ENCODE data around the gene ANXA8.

ANXA8 gene

DNA sequence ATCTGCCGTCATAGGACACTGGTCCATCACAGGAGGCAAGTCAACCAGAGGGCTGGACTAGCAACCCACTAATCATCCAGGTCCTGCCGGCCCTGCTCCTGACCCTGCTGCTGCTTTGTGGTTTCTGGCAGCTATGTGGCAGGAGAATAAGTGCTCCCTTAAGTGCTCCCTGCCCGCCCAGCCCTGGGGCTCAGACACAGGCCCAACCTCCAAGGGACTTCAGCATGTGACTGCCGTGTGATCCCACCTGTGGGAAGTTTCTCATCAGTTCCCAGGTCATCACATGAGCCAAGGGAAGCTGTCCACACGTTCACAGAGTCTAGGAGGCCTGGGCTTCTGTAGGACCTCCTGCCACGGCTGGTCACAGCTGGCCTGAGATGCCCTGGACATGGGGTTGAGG lies 65.6 kb downstream of the ANXA8 start:
- DNase-seq (ENCODE audit: extremely low spot score, insufficient read length, low read depth), result no peak
- no peak for FAIRE-seq
